Thoracic aorta (tissue), 2 donors: ENCODE data around the gene LANCL3. TPM values are rescaled to one million over a fixed set of nuclear protein-coding genes. Genes with fewer than 3 reads are reported as not detected.

ENCODE experiments used
- ATAC-seq: fragments of 150-250 bp; one replicate; pipeline ENCODE4 v1.8.0; 2017; ENCODE audit warnings: low read depth; ENCODE audit not compliant: insufficient number of reproducible peaks, low FRiP score
- DNase-seq: peaks from one replicate; pipeline ENCODE4 v3.0.0-alpha.2; 2020; ENCODE audit warnings: low spot score
- H3K27ac ChIP-seq, 2 donors: fragments of 200-600 bp; sonication (generic); 1 replicate in 1 of 2; 2 replicates in 1 of 2; pipeline ENCODE4 v1.5.1; 2016; ENCODE audit warnings: mild to moderate bottlenecking in 2 of 2, moderate library complexity in 2 of 2
- H3K27me3 ChIP-seq: fragments of 200-600 bp; sonication (generic); replicated peaks from 2 replicates; pipeline ENCODE4 v1.6.0; 2016; ENCODE audit warnings: mild to moderate bottlenecking; ENCODE audit not compliant: insufficient read depth
- H3K36me3 ChIP-seq: fragments of 200-600 bp; sonication (generic); one replicate; pipeline ENCODE4 v1.5.1; 2016
- H3K4me1 ChIP-seq, 2 donors: fragments of 200-600 bp; sonication (generic); 1 replicate in 1 of 2; 2 replicates in 1 of 2; pipeline versions ENCODE4 v1.5.1 to v1.6.0; 2016; ENCODE audit warnings: low read depth in 2 of 2, mild to moderate bottlenecking in 1 of 2; ENCODE audit not compliant: control insufficient read depth in 1 of 2
- H3K4me3 ChIP-seq: fragments of 200-600 bp; sonication (generic); 2 replicates; pipeline ENCODE4 v1.5.1; 2016; ENCODE audit warnings: mild to moderate bottlenecking
- H3K9me3 ChIP-seq: fragments of 200-600 bp; sonication (generic); 2 replicates; pipeline ENCODE4 v1.5.1; 2016
- total RNA-seq, 2 donors: library from RNA; depleted of rRNA; stranded (reverse); fragments of >200 nt; gene quantifications; one replicate each; pipeline versions ENCODE4 v1.1.0 to v1.2.3, GENCODE V29; 2016
- TF ChIP-seq, protein P1 (sequence below): fragments of 200-600 bp; sonication (generic); IDR thresholded peaks from one replicate; pipeline ENCODE4 v1.5.1; 2019; ENCODE audit warnings: antibody characterized with exemption

LANCL3 gene
- total RNA-seq, 2 donors from 2014 or later = 0.95 to 0.99 TPM

DNA sequence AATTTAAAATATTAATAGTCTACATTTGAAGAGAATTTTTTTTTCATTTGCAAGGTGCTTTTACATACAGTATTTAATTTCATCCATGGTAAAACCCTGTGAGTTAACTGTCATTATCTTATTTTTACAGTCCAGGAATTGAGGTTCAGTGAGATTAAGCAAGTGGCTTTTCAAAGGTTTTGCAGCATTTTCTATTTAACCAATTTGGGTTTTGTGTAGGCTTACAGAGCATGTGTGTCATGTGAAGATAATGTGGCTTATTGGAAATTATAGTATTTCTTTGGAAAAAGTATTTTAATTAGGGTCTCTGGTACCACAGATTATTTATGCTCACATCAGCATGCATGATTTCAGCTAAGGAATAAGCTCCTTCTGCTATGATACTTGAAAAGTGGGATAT lies 118.7 kb downstream of the LANCL3 start:
- H3K27me3 ChIP-seq = no peaks in the 10 kb centered on the region
- DNase-seq (no peak), ATAC-seq (no peak)
- TF ChIP-seq, protein P1, sequence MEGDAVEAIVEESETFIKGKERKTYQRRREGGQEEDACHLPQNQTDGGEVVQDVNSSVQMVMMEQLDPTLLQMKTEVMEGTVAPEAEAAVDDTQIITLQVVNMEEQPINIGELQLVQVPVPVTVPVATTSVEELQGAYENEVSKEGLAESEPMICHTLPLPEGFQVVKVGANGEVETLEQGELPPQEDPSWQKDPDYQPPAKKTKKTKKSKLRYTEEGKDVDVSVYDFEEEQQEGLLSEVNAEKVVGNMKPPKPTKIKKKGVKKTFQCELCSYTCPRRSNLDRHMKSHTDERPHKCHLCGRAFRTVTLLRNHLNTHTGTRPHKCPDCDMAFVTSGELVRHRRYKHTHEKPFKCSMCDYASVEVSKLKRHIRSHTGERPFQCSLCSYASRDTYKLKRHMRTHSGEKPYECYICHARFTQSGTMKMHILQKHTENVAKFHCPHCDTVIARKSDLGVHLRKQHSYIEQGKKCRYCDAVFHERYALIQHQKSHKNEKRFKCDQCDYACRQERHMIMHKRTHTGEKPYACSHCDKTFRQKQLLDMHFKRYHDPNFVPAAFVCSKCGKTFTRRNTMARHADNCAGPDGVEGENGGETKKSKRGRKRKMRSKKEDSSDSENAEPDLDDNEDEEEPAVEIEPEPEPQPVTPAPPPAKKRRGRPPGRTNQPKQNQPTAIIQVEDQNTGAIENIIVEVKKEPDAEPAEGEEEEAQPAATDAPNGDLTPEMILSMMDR = no peak
- H3K36me3 ChIP-seq = no peaks in the 10 kb centered on the region
- no peaks in the 10 kb centered on the region for H3K9me3 ChIP-seq
- H3K4me3 ChIP-seq = no peak overlapping the region
- no peak overlapping the region for H3K27ac ChIP-seq
- peaks cover 0 to 1% of the 10 kb centered on the region in 2 donors for H3K4me1 ChIP-seq

DNA sequence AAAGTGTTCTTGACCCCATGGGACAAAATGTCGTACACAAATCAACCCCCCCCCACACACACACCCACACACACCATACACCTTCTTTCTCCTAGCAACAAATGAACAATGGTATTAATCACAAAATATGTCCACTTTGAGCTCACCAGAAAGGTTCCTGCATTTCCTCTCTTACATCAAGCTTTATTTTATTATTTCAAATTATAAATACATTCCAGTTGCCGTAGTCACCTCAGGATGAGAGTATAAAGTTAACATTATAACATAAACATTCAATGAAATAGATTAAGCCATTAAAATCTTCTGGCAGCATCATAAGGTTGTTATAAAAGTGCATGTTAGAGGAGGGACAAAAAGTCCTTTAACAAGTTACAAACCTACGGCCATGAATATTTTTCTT lies 121.5 kb downstream of the LANCL3 start:
- no peak overlapping the region for H3K27ac ChIP-seq
- no peaks in the 10 kb centered on the region for H3K27me3 ChIP-seq
- TF ChIP-seq, protein P1 = no peak
- no peaks in the 10 kb centered on the region for H3K4me1 ChIP-seq
- ATAC-seq = no peak
- H3K4me3 ChIP-seq = no peak overlapping the region
- H3K36me3 ChIP-seq = no peaks in the 10 kb centered on the region
- DNase-seq = no peak
- H3K9me3 ChIP-seq = no peaks in the 10 kb centered on the region

DNA sequence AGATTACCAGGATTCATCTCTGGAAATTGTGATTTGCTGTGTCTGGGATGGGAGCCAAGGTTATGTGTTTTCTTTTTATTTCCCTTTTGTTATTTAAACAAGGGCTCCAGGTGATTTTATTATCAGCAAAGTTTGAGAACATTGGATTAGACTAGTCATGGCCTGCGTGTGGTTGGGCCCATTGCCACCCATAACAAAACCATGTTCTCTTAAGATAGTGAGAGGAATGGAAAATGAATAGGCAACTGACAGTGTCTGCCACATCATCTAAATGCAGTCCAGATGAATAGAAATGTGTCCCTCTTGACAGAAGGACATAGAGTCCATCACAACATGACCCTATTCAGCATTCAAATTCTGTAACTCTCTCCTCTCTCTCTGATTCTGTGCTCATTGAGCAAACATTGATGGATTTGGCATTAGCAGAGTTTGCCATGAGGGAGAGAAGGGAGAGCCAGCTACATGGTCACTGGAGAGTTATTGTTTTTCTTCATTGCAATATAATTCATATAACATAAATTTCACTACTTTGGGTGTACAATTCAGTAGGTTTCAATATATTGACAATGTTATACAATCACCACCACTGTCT lies 125.8 kb downstream of the LANCL3 start:
- H3K27ac ChIP-seq = no peak overlapping the region
- H3K36me3 ChIP-seq = no peaks in the 10 kb centered on the region
- H3K27me3 ChIP-seq = no peaks in the 10 kb centered on the region
- no peak overlapping the region for H3K4me3 ChIP-seq
- H3K4me1 ChIP-seq = no peaks in the 10 kb centered on the region
- TF ChIP-seq, protein P1 = no peak
- no peak for ATAC-seq
- DNase-seq = no peak
- no peaks in the 10 kb centered on the region for H3K9me3 ChIP-seq

DNA sequence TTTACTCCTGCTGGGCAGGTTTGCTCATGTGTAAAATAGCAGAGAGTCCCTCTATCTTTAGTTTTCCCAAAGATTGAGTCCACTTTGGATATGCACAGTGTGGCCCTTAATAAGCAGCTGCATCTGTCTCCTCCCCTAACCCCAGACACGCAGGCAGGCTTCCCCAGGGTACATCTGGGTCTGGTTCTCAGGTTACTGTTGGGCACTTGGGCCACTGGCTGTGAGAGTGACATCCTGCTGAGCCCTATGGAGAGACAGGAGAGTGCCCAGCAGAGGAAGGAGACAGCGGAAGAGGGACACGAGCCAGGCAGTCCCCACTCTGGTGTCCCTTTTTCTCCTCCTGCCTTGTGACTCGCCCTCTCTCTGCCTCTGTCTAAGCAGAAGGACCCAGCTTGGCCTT lies 130.1 kb downstream of the LANCL3 start:
- H3K27ac ChIP-seq = no peak overlapping the region
- H3K36me3 ChIP-seq = no peaks in the 10 kb centered on the region
- no peak overlapping the region for H3K4me3 ChIP-seq
- H3K9me3 ChIP-seq = no peaks in the 10 kb centered on the region
- no peaks in the 10 kb centered on the region for H3K4me1 ChIP-seq
- no peak for ATAC-seq
- H3K27me3 ChIP-seq = no peaks in the 10 kb centered on the region
- TF ChIP-seq, protein P1 = no peak
- no peak for DNase-seq

DNA sequence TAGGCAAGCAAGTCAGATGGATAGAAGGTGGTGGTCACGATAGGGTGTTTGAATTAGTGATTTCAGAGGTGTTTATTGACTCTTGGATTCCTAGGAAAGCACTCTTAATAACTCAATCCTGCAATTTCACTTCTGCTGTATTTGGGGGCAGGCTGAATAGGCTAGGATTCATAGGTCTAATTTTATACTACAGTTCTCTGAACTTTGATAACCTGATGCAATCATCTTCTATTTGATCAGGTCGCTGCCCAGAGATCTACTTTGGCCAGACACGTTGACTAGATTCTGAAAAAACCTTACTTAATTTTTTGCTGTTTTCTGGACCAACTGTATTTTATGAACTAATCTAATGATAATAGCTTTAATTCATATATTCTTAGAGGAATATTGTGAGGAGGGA lies 140.5 kb downstream of the LANCL3 start:
- TF ChIP-seq, protein P1 = no peak
- H3K4me1 ChIP-seq = peaks cover 0 to 8% of the 10 kb centered on the region in 2 donors
- ATAC-seq (no peak), DNase-seq (no peak)
- no peaks in the 10 kb centered on the region for H3K27me3 ChIP-seq
- no peak overlapping the region for H3K4me3 ChIP-seq
- H3K9me3 ChIP-seq = no peaks in the 10 kb centered on the region
- no peak overlapping the region for H3K27ac ChIP-seq
- H3K36me3 ChIP-seq = no peaks in the 10 kb centered on the region
